Measurements from ENCODE around the gene APPL2.
A peak's percentile ranks its signal among the peaks of the same experiment; 100 is the strongest.

Gene APPL2

GRCh38 chr12:105235732-105236476 lies at the start of gene APPL2:
Gene APPL2 (minus strand): TSS chr12:105236174. CDS start chr12:105236012, 162 bp downstream.
- peak; percentile 46 to 61 for DNase-seq (ENCODE audit: low read depth in 2 of 2)

- no peak for DNase-seq (ENCODE audit: low read depth in 2 of 2)
Measured at GRCh38 chr12:105285378-105285777, 49.4 kb upstream of the APPL2 start.

DNA sequence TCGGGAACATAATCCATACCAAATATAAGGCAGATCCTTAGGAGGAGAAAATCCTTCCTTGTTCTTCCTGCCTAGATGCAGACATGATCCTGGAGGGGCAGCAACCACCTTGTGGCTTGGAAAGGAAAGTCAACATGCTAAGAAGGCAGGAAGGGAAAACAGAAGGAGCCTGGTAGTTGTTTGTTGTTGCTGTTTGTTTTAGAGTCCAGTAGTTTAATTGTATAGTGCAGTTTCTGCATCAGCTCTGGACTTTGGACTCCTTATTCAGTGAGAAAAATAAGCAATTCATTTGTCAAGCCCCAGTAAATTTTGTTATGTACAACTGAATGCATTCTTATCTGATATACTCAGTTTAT lies 45.7 kb upstream of the APPL2 start:
- DNase-seq (ENCODE audit: low read depth in 2 of 2) = no peak

GRCh38 chr12:105280966-105281693 lies 45.2 kb upstream of the APPL2 start:
- no peak for DNase-seq (ENCODE audit: low read depth in 2 of 2)

GRCh38 chr12:105279460-105280056 lies 43.6 kb upstream of the APPL2 start:
- DNase-seq (ENCODE audit: low read depth in 2 of 2) = no peak

GRCh38 chr12:105278043-105278697 lies 42.2 kb upstream of the APPL2 start:
- no peak for DNase-seq (ENCODE audit: low read depth in 2 of 2)

- DNase-seq (ENCODE audit: low read depth in 2 of 2) = no peak
Measured at GRCh38 chr12:105275997-105276733, 40.2 kb upstream of the APPL2 start.

DNA sequence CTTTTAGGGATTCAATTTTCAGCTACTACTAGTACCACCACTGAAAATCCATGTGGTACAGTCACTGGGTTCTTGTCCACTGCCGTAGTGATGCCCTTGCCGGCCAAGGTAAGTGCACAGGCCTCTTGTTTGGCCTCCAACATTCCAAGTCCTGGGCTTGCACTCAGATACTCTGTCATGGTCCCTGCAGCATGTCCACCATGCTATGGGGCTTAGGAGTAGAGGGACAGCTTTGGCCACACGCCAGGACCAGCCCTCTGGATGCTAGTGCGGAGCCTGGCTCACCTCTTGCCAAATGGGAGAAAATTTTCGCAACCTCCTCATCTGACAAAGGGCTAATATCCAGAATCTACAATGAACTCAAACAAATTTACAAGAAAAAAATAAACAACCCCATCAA lies 38.6 kb upstream of the APPL2 start:
- DNase-seq (ENCODE audit: low read depth in 2 of 2) = no peak

DNA sequence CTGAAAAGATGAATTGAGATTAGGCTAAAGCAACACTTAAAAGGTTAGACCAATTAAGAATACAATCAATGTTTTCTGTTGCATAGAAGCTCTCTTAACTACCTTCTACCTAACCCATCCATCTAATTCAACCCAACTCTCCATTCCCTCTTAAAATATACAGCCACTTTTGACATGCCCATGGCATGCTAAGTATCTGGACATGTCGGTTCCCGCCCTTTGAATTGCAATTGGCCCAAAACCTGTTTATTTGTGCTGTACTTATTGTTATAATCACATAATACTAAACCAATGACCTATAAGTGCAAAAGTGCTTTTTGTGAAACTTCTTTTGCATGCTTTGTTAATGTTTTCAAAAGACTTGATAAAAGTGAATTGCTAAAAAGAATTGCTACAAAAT lies 37.6 kb upstream of the APPL2 start:
- no peak for DNase-seq (ENCODE audit: low read depth in 2 of 2)

DNA sequence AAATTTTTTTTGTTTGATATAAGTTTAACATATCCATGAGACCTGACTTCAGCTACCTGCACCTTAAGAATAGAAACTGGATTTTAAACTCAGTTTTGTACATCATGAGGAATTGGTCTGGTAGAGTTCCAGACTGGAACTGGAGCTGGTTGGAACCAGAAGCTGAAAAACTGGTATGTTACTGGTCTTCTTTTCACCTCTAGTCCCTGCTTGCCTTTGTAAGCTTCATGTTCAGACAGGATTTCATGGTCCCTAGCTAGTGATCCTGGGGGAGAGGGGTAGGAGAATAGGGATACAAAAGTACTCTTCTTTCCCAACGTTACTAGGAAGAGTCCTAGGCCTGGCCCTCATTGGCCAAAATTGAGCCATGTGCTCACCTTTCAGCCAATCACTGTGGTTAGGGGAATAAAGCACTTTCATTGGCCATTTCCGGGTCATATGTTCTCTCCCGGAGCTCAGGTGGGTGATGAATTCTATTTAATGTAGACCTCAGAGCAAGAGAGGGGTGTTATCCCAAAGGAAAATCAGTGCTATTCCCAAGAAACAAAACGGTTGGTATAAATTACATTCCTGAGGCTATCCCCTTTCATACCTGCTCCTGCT lies 36.9 kb upstream of the APPL2 start:
- DNase-seq (ENCODE audit: low read depth in 2 of 2) = no peak

DNA sequence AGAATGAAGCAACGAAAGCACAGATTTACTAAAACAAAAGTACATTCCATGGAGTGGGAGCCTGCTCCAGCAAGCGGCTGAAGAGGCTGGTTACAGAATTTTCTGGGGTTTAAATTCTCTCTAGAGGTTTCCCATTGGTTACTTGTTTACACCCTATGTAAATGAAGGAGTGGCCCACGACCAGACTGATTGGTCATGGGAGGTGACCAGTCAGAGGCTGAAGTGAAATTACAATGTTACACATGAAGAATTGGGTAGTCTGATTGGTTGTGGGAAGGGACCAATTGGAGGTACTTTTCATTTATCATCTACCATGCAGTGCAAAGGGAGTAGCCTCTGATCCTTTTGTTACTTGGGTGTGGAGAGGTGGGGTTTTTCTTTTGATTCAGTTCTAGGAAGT lies 36.2 kb upstream of the APPL2 start:
- DNase-seq (ENCODE audit: low read depth in 2 of 2) = no peak

- DNase-seq (ENCODE audit: low read depth in 2 of 2) = no peak
Measured at GRCh38 chr12:105271364-105271763, 35.4 kb upstream of the APPL2 start.

DNA sequence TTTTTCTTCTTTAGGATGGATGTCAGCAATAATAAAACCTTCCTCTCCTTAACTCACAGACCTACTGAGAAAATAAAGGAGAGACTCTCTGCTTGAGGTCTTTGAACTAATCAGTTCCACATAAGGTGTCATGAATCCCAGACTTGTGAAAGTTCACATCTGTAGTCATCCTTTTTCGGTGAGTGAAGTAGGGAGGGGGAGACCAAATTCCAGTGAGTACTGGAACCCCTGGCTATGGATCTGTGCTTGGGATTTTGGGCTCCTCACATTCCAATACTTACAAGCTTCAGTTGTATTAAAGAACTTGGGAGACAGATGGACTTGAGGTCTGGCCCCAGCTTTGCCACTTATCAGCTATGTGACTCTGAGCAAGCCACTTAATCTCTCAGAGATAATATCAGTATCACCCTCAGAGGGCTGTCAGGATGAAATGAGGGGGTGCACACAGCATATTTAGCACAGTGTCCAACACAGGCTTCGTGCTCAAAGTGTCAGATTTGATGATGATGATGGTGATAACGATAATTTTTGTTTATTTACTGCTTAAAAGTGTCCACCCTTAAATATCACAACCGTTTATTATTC lies 34.8 kb upstream of the APPL2 start:
- no peak for DNase-seq (ENCODE audit: low read depth in 2 of 2)

- DNase-seq (ENCODE audit: low read depth in 2 of 2) = no peak
Measured at GRCh38 chr12:105267711-105268110, 31.7 kb upstream of the APPL2 start.

DNA sequence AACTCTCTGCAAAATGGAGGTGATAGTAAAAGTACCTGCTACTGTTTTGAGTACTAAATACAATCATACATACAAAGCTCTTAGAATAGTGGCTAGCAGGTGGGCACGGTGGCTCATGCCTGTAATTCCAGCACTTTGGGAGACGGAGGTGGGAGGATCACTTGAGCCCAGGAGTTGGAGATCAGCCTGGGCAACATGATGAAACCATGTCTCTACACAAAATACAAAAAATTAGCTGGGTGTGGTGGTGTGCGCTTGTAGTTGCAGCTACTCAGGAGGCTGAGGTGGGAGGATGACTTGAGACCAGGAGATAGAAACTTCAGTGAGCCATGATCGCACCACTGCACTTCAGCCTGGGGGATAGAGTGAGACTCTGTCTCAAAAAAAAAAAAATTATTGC lies 28.8 kb upstream of the APPL2 start:
- no peak for DNase-seq (ENCODE audit: low read depth in 2 of 2)

DNA sequence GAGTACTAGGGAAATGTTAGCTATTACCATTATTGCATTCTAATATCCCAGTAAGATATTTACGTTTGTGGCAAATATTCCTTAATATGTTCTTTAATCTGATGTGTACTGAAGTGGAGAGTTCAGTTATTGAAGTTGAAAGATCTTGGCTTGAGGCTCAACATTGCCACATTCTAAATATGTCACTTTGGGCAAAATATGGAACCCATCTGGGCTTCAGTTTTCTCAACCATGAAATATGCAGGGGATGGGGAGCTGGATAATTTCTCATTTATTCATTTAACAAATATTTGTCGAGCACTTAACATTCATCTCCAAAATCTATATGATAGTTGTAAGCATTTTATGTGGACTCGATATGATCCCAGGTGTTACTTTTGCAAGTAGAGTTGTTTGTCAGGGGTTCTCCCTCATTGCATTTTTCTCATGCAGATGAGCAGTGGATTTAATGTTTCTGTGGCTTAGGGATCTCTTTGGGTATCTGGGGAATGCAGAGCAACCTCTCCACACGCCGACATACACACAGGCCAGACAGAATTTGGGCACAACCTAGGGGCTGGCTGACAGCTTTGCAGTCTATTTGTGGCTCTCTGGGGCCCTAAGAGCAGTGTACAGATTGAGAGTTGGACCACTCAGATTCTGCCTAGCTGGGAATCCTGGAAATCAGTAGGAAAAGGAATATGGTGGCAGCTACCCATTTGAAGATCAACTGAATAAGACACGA lies 26.6 kb upstream of the APPL2 start:
- DNase-seq (ENCODE audit: low read depth in 2 of 2) = no peak

DNA sequence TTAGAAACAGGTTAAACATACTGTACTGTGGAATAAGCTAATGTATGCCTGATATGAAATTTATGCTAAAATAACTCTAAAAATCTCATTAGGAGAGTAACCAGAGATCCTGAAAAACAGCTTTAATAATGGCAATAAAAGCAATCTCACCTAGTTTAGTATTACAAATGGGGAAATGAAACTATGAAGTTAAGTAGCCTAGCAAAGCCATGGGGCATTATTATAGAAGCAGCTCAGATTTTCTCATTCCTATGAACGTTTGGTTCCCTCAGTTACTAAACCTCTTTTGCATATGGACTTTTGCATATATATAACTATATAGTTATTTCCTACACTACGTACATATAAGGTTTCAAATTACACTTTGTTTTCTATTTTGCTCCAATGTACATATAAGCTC lies 25.0 kb upstream of the APPL2 start:
- no peak for DNase-seq (ENCODE audit: low read depth in 2 of 2)

DNA sequence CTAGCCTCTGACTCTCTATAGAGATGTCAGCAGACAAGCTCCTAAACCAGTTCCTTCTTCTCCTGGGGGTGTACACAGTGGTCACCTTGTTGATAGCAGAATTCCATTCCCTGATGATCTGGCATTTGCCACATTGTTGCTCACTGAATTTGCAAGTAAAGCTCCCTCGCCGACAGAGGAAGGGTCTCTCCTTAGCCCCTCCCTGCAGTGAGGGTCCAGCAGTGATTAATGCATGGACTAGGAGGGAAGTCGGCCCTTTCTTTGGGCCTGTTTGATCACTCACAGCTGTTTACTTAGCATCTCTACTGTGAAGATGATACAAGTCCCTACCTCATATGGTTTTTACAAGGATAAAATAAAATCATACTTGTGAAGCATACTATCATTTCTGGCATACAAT lies 23.3 kb upstream of the APPL2 start:
- DNase-seq (ENCODE audit: low read depth in 2 of 2) = no peak

DNA sequence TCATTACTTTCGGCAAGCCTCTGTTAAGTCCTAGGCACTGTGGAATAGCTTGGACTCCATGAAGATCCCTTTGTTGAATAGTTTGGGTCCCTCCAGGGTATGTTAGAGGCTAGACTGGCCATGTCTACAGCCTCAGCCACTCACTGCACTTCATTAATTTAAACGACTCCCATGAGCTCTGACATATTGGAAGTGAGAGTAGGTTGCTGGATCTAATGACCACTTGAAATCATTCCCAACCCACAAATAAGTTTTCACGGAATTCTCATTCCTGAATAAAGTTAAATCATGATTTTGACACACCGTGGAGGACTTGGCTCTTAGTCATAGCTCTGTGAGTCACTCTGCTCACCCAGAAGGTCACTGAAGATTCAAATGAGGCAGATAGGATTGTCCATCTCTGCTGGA lies 21.4 kb upstream of the APPL2 start:
- no peak for DNase-seq (ENCODE audit: low read depth in 2 of 2)

DNA sequence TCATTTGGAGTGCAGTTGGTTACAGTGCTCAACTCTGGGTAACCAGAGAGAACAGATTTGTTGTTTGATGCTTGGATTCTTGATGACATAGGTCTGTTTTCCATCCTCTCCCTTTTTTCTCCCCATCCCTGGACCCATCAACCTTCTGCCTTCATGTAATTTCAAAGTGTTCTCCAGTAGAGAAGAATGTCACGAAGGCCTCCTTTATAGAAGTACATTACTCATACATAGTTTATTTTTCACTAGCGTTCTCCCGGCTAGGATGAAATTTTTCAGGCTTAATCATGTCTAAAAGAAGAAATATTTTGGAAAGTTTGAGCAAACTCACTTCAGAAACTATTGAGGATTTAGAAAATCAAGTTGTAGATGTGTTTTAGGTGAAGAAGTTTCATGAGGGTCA lies 20.9 kb upstream of the APPL2 start:
- DNase-seq (ENCODE audit: low read depth in 2 of 2) = no peak
